Right lobe of liver (tissue), 4 donors: ENCODE results near the gene PDXDC1.
"Not testable (repeated sequence)": the region's sequence is repeated elsewhere in the genome, so short reads cannot be mapped to it uniquely, and the experiment has no call there.

ENCODE experiments used
- POLR2A ChIP-seq: fragments of 450-650 bp; IDR thresholded peaks from one replicate; pipeline ENCODE4 v1.6.1; 2017; ENCODE audit warnings: antibody characterized with exemption, mild to moderate bottlenecking
- TF ChIP-seq, protein P1 (sequence below), 4 donors: fragments of 200-600 bp in 3 of 4; fragments of 450-650 bp in 1 of 4; IDR thresholded peaks; one replicate each; pipeline versions ENCODE4 v1.5.1 to v1.8.0; 2016 to 2022; ENCODE audit warnings: antibody characterized with exemption in 4 of 4, mild to moderate bottlenecking in 2 of 4
- donor health status: DM: no; HTN: no; CAD: no.
- donor health status: DM: no; HTN: no; CAD: no.
- donor health status: DM: no; HTN: yes; CAD: no.

- TF ChIP-seq POLR2A: not testable (repeated sequence)
- TF ChIP-seq, protein P1, sequence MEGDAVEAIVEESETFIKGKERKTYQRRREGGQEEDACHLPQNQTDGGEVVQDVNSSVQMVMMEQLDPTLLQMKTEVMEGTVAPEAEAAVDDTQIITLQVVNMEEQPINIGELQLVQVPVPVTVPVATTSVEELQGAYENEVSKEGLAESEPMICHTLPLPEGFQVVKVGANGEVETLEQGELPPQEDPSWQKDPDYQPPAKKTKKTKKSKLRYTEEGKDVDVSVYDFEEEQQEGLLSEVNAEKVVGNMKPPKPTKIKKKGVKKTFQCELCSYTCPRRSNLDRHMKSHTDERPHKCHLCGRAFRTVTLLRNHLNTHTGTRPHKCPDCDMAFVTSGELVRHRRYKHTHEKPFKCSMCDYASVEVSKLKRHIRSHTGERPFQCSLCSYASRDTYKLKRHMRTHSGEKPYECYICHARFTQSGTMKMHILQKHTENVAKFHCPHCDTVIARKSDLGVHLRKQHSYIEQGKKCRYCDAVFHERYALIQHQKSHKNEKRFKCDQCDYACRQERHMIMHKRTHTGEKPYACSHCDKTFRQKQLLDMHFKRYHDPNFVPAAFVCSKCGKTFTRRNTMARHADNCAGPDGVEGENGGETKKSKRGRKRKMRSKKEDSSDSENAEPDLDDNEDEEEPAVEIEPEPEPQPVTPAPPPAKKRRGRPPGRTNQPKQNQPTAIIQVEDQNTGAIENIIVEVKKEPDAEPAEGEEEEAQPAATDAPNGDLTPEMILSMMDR (IDR thresholded peaks at IDR 0.05): not testable (repeated sequence)
Measured at GRCh38 chr16:14975418-14976194, 780 bp downstream of the PDXDC1 start.
